ENCODE data around the gene SESN1. TPM values are rescaled to one million over a fixed set of nuclear protein-coding genes. Genes with fewer than 3 reads are reported as not detected.

SESN1 gene
- total RNA-seq, 2 experiments from 2014 or later: 22.1 to 23.3 TPM

DNA sequence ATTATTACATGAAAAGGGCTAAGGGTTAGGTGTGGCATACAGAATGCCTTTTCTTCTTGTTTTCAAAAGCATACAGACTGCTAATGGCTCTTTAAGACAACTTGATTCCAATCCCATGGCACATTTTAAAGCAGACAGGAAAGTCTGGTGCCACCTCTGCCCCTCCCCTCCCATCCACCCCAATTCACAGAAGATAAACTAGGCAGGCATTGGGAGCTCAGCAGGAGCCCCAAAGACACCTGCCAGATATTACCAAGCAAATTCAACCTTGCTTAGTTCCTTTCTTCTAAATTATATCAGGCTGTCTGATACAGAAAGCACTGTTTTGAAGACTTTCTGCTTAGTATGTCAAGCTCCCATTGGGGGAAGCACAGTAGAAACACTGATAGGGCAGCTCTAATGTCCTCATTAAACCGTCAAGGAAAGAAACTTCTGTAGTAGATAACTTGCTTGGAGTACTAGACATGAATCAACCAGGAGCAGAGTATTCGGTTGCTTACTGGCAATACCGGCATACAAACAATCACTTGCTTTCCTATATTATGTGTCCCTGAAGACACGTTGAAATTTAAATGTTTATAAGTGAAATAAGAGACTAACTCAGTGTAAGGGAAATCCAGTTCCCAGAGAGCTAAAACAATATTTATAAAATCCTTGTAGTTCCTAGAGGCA, 13.0 kb downstream of the SESN1 start:
- Mint-ChIP-seq H3K36me3 (ENCODE audit: low read depth) (no peaks in the 10 kb centered on the region), H3K4me1 (ENCODE audit: low read depth) (peaks cover 10% of the 10 kb centered on the region), H3K27me3 (no peaks in the 10 kb centered on the region), H3K9me3 (no peaks in the 10 kb centered on the region), H3K27ac (no peak overlapping the region), H3K4me3 (no peak overlapping the region)
- CTCF ChIA-PET: interaction anchor here (1.2 to 1.3 kb wide), 2 partner anchors 8 to 246 kb away, joined by 3 to 7 read pairs; no protein-coding TSS in a partner anchor
- intact Hi-C loops (cut with micrococcal nuclease): no loop called here
- DNase-seq: no peak
- TF ChIP-seq, protein P1, sequence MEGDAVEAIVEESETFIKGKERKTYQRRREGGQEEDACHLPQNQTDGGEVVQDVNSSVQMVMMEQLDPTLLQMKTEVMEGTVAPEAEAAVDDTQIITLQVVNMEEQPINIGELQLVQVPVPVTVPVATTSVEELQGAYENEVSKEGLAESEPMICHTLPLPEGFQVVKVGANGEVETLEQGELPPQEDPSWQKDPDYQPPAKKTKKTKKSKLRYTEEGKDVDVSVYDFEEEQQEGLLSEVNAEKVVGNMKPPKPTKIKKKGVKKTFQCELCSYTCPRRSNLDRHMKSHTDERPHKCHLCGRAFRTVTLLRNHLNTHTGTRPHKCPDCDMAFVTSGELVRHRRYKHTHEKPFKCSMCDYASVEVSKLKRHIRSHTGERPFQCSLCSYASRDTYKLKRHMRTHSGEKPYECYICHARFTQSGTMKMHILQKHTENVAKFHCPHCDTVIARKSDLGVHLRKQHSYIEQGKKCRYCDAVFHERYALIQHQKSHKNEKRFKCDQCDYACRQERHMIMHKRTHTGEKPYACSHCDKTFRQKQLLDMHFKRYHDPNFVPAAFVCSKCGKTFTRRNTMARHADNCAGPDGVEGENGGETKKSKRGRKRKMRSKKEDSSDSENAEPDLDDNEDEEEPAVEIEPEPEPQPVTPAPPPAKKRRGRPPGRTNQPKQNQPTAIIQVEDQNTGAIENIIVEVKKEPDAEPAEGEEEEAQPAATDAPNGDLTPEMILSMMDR (IDR thresholded peaks at IDR 0.05): no peak
- POLR2A ChIA-PET: no interaction called here
- ATAC-seq: no peak

DNA sequence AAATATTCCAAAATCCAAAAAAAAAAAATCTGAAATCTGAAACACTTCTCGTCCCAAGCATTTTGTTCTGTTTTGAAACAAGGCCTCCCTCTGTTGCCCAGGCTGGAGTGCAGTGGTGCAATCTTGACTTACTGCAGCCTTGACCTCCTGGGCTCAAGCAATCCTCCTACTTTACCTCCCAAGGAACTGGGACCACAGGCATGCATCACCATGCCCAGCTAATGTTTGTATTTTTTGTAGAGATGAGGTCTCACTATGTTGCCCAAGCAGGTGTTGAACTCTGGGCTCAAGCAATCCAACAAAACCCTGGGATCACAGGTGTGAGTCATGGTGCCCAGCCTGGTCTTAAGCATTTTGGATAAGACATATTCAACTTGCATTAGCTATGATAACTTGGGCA, 13.6 kb downstream of the SESN1 start:
- no peak overlapping the region for H3K27ac Mint-ChIP-seq

DNA sequence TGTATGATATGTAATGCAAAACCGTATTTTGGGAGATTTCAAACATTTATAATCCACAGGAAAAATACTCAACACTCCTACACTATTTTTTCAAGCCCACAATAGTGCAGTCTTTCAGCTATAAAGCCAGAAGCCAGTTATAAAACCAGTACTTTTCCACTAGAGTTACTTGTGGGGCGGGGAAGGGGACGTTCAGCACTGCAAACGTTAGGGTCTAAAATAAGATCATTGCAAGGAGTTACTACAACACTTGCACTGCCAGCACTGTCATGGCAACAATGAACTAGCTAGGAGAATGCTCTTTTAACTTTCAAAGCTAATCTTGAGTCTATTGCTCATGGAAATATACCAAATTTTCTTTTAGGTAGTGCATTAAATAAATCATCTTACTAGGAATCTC, 14.7 kb downstream of the SESN1 start:
- DNase-seq (no peak), ATAC-seq (no peak)
- ChIA-PET CTCF (interaction anchor here (0.6 to 1.6 kb wide), 3 partner anchors 8 to 538 kb away, joined by 3 to 5 read pairs (median 3); no protein-coding TSS in a partner anchor), POLR2A (interaction anchor here (0.6 kb wide), 1 partner anchor 67 kb away, joined by 3 read pairs; no protein-coding TSS in a partner anchor)
- peaks cover 13% of the 10 kb centered on the region for H3K4me1 Mint-ChIP-seq (ENCODE audit: low read depth)
- intact Hi-C loops (cut with micrococcal nuclease): loop anchor here (10.0 kb wide), 1 partner anchor 235 kb away; the partner anchor contains the start of gene ARMC2
- no peak overlapping the region for H3K27ac Mint-ChIP-seq
- H3K4me3 Mint-ChIP-seq: no peak overlapping the region
- TF ChIP-seq, protein P1 (IDR thresholded peaks at IDR 0.05): no peak
- no peaks in the 10 kb centered on the region for H3K9me3 Mint-ChIP-seq
- H3K27me3 Mint-ChIP-seq: no peaks in the 10 kb centered on the region
- H3K36me3 Mint-ChIP-seq (ENCODE audit: low read depth): no peaks in the 10 kb centered on the region

More for the DNA sequence above, 13.6 kb downstream of the SESN1 start:
- DNase-seq (no peak), ATAC-seq (no peak)
- Mint-ChIP-seq H3K4me3 (no peak overlapping the region), H3K27me3 (no peaks in the 10 kb centered on the region), H3K4me1 (ENCODE audit: low read depth) (peaks cover 13% of the 10 kb centered on the region), H3K36me3 (ENCODE audit: low read depth) (no peaks in the 10 kb centered on the region), H3K9me3 (no peaks in the 10 kb centered on the region)
- POLR2A ChIA-PET: no interaction called here
- TF ChIP-seq, protein P1 (IDR thresholded peaks at IDR 0.05): no peak
- CTCF ChIA-PET: interaction anchor here (1.2 to 1.6 kb wide), 3 partner anchors 8 to 539 kb away, joined by 3 to 7 read pairs (median 5); no protein-coding TSS in a partner anchor
- intact Hi-C loops (cut with micrococcal nuclease): no loop called here

DNA sequence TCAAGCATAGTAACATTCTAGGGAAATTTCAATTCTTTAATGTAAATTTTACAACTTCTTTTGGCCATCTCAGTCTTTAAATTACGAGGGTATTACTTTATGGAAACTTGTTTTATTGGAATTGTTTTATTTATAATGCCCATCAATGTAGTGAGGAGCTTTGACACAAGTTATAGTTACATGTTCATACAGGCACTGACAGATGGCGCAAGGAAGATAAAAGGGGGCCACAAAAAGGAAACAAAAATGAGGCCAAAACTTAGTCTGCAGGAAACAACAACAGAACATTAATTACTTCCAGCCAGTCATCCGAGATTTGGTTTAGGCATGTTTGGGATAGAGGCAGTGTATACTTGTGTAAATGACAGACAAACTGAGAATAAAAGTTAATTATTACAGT, 18.3 kb downstream of the SESN1 start:
- Mint-ChIP-seq H3K4me3 (no peak overlapping the region), H3K36me3 (ENCODE audit: low read depth) (no peaks in the 10 kb centered on the region), H3K9me3 (no peaks in the 10 kb centered on the region), H3K27ac (no peak overlapping the region), H3K4me1 (ENCODE audit: low read depth) (peaks cover 14% of the 10 kb centered on the region), H3K27me3 (no peaks in the 10 kb centered on the region)
- ChIA-PET POLR2A (no interaction called here), CTCF (interaction anchor here (0.9 to 8.1 kb wide), 4 partner anchors 8 to 535 kb away, joined by 3 to 81 read pairs (median 16); no protein-coding TSS in a partner anchor)
- no peak for DNase-seq
- intact Hi-C loops (cut with micrococcal nuclease): loop anchor here (10.0 kb wide), 1 partner anchor 232 kb away; the partner anchor contains the start of gene ARMC2
- no peak for ATAC-seq
- TF ChIP-seq, protein P1 (IDR thresholded peaks at IDR 0.05): no peak

DNA sequence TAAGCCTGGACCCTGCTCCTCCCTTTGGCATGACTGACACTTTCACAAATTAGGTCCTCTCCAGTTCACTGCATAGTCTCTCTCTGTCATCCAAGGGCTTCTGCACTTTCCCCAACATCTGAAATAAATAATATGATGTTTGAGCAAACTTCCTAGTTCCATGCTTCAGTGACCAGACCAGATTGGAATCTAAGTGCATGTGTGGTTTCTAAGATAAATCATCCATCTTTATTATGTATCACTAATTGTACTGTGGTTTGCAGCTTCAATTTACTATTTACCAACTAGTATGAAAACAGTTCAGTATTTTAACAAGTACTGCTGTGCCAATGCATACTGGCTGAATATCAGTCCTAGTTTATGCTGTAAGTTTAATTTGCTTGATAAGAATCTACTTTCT, 18.7 kb downstream of the SESN1 start:
- Mint-ChIP-seq H3K27me3 (no peaks in the 10 kb centered on the region), H3K4me1 (ENCODE audit: low read depth) (peaks cover 17% of the 10 kb centered on the region), H3K9me3 (no peaks in the 10 kb centered on the region), H3K4me3 (no peak overlapping the region), H3K36me3 (ENCODE audit: low read depth) (no peaks in the 10 kb centered on the region), H3K27ac (no peak overlapping the region)
- intact Hi-C loops (cut with micrococcal nuclease): loop anchor here (10.0 kb wide), 1 partner anchor 231 kb away; the partner anchor contains the start of gene ARMC2
- ChIA-PET CTCF (interaction anchor here (0.9 to 8.1 kb wide), 6 partner anchors 9 to 535 kb away, joined by 3 to 81 read pairs (median 4); no protein-coding TSS in a partner anchor), POLR2A (no interaction called here)
- TF ChIP-seq, protein P1 (IDR thresholded peaks at IDR 0.05): no peak
- no peak for DNase-seq
- ATAC-seq: no peak
